SU-DHL-6 (cell line): Measurements from ENCODE around the gene CACNG6.

Source experiments
- H2AFZ ChIP-seq: fragments of 200-600 bp; sonication (generic); 2 replicates; pipeline ENCODE4 v1.6.1; 2014; ENCODE audit warnings: low read depth, mild to moderate bottlenecking, moderate library complexity, mixed read lengths, antibody characterized with exemption, low read length; ENCODE audit not compliant: severe bottlenecking
- H3F3A ChIP-seq: fragments of 200-600 bp; shearing (Covaris generic); 2 replicates; pipeline ENCODE4 v1.6.0; 2016; ENCODE audit warnings: antibody characterized with exemption, mild to moderate bottlenecking; ENCODE audit not compliant: insufficient read depth
- H3K27ac ChIP-seq: fragments of 200-600 bp; sonication (generic); 2 replicates; pipeline ENCODE4 v1.5.1; 2016; ENCODE audit warnings: low read depth, mild to moderate bottlenecking, low read length, moderate library complexity, mixed read lengths
- H3K27me3 ChIP-seq: fragments of 200-600 bp; sonication (generic), shearing (Covaris generic); 2 replicates; pipeline ENCODE4 v1.6.0; 2014; ENCODE audit warnings: mild to moderate bottlenecking, low read length
- H3K36me3 ChIP-seq: fragments of 200-600 bp; sonication (generic); 2 replicates; pipeline ENCODE4 v1.6.1; 2014; ENCODE audit warnings: mild to moderate bottlenecking, low read length, mixed read lengths
- H3K4me2 ChIP-seq: fragments of 300-600, 200-600 bp; shearing (Covaris generic), sonication (generic); 2 replicates; pipeline ENCODE4 v1.6.0; 2014; ENCODE audit warnings: low read length, low read depth, mild to moderate bottlenecking; ENCODE audit not compliant: poor library complexity, severe bottlenecking
- H3K4me3 ChIP-seq: fragments of 200-600 bp; sonication (generic); 2 replicates; pipeline ENCODE4 v1.5.1; 2014; ENCODE audit warnings: antibody characterized with exemption, low read length, mild to moderate bottlenecking, mixed read lengths; ENCODE audit not compliant: insufficient read depth, poor library complexity, severe bottlenecking
- H3K79me2 ChIP-seq: fragments of 200-600 bp; sonication (generic); 2 replicates; pipeline ENCODE4 v1.6.1; 2014; ENCODE audit warnings: mild to moderate bottlenecking, low read length, moderate library complexity; ENCODE audit not compliant: insufficient read depth
- H3K9ac ChIP-seq: fragments of 200-600 bp; sonication (generic); 2 replicates; pipeline ENCODE4 v1.7.0; 2014; ENCODE audit warnings: mild to moderate bottlenecking, low read length
- H3K9me2 ChIP-seq: fragments of 200-600 bp; sonication (generic); replicated peaks from 2 replicates; pipeline ENCODE4 v1.6.1; 2014; ENCODE audit warnings: low read length; ENCODE audit not compliant: insufficient read depth
- H3K9me3 ChIP-seq: fragments of 200-600 bp; sonication (generic); 2 replicates; pipeline ENCODE4 v1.6.1; 2014; ENCODE audit warnings: low read length, mixed read lengths; ENCODE audit not compliant: insufficient read depth
- H4K20me1 ChIP-seq: fragments of 200-600 bp; sonication (generic); 2 replicates; pipeline ENCODE4 v1.6.1; 2014; ENCODE audit warnings: low read depth, mild to moderate bottlenecking, antibody characterized with exemption, low read length, moderate library complexity, mixed read lengths
- EZH2phosphoT487 ChIP-seq: fragments of 200-600 bp; sonication (generic), shearing (Covaris generic); conservative IDR thresholded peaks from 2 replicates; pipeline ENCODE4 v1.6.1; 2018; ENCODE audit warnings: mild to moderate bottlenecking, antibody characterized with exemption, low read length, moderate library complexity, mixed read lengths
- TF ChIP-seq, protein P1 (sequence below): fragments of 200-600 bp; sonication (generic); IDR thresholded peaks from one replicate; pipeline ENCODE4 v1.5.1; 2017; ENCODE audit warnings: antibody characterized with exemption, mild to moderate bottlenecking, low read length, moderate library complexity; ENCODE audit not compliant: insufficient read depth, poor library complexity, severe bottlenecking

CACNG6 gene

DNA sequence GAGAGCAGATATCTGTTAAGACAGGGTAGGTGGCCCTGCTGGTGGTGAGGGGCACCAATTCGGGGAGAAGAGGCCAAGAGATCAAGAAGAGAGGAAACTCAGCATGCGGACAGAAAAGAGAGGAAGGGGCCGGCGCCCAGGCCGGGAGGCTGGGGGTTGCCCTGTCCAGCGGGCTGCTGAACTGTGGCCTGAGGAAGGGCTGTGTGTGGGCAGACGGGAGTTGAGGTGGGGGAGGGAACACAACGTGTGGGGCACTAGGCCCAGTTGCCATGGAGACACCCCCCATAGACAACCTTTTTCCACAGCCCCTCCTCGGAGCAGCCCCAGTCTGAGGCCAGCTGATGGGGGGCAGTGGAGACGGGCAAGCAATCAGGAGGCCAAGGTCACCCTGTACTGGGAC, 31.2 kb upstream of the CACNG6 start:
- Histone ChIP-seq H3K36me3 (no peaks in the 10 kb centered on the region), H3K4me2 (no peak overlapping the region), H3F3A (no peaks in the 10 kb centered on the region), H3K27me3 (no peaks in the 10 kb centered on the region), H3K9me2 (no peaks in the 10 kb centered on the region), H3K79me2 (no peaks in the 10 kb centered on the region), H3K4me3 (no peak overlapping the region), H3K9me3 (no peaks in the 10 kb centered on the region), H3K27ac (no peak overlapping the region), H4K20me1 (no peaks in the 10 kb centered on the region), H2AFZ (no peak overlapping the region), H3K9ac (no peak overlapping the region)
- TF ChIP-seq EZH2phosphoT487 = no peak
- TF ChIP-seq, protein P1, sequence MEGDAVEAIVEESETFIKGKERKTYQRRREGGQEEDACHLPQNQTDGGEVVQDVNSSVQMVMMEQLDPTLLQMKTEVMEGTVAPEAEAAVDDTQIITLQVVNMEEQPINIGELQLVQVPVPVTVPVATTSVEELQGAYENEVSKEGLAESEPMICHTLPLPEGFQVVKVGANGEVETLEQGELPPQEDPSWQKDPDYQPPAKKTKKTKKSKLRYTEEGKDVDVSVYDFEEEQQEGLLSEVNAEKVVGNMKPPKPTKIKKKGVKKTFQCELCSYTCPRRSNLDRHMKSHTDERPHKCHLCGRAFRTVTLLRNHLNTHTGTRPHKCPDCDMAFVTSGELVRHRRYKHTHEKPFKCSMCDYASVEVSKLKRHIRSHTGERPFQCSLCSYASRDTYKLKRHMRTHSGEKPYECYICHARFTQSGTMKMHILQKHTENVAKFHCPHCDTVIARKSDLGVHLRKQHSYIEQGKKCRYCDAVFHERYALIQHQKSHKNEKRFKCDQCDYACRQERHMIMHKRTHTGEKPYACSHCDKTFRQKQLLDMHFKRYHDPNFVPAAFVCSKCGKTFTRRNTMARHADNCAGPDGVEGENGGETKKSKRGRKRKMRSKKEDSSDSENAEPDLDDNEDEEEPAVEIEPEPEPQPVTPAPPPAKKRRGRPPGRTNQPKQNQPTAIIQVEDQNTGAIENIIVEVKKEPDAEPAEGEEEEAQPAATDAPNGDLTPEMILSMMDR = no peak

DNA sequence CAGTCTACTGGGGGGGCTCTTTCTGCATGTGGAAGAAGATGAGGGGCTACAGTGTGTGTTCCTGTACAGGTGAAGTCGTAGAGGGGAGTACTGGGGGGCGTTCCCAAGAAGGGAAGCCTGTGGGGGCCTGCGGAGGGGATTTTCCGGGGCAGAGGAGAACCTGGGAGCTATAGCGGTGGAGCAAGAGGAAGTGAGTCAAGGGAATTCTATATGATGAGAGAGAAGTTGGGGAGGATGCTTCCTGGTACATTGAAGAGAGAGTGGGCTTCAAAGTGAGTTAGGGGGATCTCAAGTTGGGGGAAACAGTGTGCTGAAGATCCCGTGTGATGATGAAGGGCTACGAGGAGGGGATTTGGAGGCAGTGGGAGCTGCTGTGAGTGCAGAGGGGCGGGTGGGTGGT, 30.6 kb upstream of the CACNG6 start:
- Histone ChIP-seq H3K9me3 (no peaks in the 10 kb centered on the region), H4K20me1 (no peaks in the 10 kb centered on the region), H3K79me2 (no peaks in the 10 kb centered on the region), H2AFZ (no peak overlapping the region), H3F3A (no peaks in the 10 kb centered on the region), H3K27me3 (no peaks in the 10 kb centered on the region), H3K4me2 (no peak overlapping the region), H3K36me3 (no peaks in the 10 kb centered on the region), H3K9me2 (no peaks in the 10 kb centered on the region), H3K4me3 (no peak overlapping the region), H3K9ac (no peak overlapping the region), H3K27ac (no peak overlapping the region)
- no peak for TF ChIP-seq EZH2phosphoT487
- TF ChIP-seq, protein P1 = no peak

DNA sequence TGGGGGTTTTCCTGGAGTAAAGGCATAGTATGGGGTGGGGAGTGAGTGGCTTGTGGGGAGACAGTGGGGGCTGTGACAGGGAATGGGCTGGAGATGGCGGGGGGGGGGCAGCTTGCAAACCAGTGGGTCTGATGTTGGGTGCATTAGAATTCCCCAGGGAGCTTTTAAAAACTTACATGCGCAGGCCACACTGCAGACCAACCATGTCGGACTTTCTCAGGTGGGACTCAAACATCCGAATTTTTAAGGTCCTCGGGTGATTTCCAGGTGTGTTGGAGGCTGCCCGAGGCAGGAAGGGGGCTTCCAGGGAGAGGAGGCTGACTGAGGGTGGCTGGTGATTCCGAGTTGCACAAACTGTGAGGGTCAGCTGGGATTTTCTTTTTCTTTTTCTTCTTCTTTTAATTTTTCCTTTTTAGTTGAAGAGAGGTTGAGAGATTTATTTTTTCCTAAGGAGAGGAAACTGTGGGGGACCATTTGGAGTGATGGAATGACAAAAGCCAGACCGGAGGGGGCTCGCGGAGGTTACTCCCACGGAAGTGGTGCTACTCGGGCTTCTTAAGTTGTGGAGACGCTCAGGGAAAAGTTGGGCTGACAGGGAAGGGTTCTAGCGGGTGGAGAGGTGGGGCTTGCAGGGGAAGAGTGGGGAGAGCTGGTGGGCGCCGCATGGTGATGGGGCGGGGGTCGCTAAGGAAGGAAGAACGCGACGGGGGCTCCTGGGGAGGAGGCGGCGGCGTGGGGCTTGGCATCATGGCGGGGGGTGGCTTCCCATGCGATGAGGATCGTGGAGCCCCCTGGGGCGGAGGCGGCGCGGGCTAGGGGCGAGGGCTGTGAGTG, 29.7 kb upstream of the CACNG6 start:
- no peaks in the 10 kb centered on the region for H3K36me3 ChIP-seq
- no peak overlapping the region for H3K4me2 ChIP-seq
- no peaks in the 10 kb centered on the region for H3K9me3 ChIP-seq
- H3K4me3 ChIP-seq = no peak overlapping the region
- no peaks in the 10 kb centered on the region for H3K79me2 ChIP-seq
- TF ChIP-seq, protein P1 = no peak
- TF ChIP-seq EZH2phosphoT487 = no peak
- no peaks in the 10 kb centered on the region for H3K9me2 ChIP-seq
- H3K27ac ChIP-seq = no peak overlapping the region
- no peaks in the 10 kb centered on the region for H4K20me1 ChIP-seq
- H3F3A ChIP-seq = no peaks in the 10 kb centered on the region
- H3K9ac ChIP-seq = no peak overlapping the region
- H3K27me3 ChIP-seq = no peaks in the 10 kb centered on the region
- H2AFZ ChIP-seq = no peak overlapping the region
